ENCODE measurements around the gene LRMDA. TPM values are rescaled to one million over a fixed set of nuclear protein-coding genes. Genes with fewer than 3 reads are reported as not detected.
A peak's percentile ranks its signal among the peaks of the same experiment; 100 is the strongest.

LRMDA gene
- total and polyA plus RNA-seq, 2 of the 13 experiments (the other 11 are each of a cell fraction or from before 2014, with no cell fraction given) = 13.4 to 22.0 TPM

DNA sequence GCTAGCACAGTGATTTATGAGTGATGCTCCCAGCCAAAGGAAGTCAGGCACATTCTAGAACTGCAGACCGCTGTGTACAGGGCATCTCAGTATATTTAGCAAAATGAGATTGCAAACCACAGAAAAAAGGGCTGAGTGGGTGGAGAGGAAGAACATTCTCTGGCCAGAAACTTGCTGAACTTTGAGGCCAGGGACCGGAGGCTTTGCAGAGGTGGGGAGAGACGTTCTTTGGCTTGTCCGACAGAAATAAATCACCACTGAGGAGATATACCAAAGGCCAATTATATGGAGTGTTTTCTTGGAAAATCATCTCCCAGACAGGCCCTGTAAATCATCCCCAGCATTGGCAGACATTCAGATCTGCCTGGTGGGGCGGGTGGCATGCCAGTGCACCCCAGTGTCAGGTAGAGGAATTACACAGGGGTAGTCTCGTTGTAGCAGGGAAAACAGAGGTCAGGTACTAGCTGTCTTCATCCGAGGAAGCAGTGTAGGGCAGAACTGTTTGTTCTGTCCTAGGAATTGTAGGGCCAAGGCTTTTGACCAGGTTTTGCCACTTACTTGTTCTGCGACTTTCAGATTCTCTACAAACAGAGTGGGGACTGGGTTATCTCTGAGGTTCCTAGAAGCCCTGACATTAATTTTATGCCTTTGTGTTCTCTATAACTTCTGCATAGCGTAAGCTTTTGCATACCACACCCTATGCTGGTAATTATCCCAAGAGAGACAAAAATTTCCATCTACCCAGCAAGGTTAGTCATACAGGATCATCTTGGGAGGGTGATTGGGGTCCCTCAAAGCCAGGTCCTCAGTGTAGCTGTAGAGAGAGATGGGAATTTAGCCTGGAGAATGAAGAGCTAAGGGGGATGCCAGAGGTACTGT is 655.6 kb downstream of the LRMDA start:
- 37% methylated on average over 9 of the region's 9 CpGs for WGBS (ENCODE audit: low lambda C conversion rate)
- TF ChIP-seq, protein P1, sequence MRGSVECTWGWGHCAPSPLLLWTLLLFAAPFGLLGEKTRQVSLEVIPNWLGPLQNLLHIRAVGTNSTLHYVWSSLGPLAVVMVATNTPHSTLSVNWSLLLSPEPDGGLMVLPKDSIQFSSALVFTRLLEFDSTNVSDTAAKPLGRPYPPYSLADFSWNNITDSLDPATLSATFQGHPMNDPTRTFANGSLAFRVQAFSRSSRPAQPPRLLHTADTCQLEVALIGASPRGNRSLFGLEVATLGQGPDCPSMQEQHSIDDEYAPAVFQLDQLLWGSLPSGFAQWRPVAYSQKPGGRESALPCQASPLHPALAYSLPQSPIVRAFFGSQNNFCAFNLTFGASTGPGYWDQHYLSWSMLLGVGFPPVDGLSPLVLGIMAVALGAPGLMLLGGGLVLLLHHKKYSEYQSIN (CRISPR knock-in tag; IDR thresholded peaks at IDR 0.05; ENCODE audit: borderline replicate concordance) = no peak
- TF ChIP-seq ZSCAN12 (CRISPR knock-in tag; IDR thresholded peaks at IDR 0.05) = no peak
- TF ChIP-seq, protein P2, sequence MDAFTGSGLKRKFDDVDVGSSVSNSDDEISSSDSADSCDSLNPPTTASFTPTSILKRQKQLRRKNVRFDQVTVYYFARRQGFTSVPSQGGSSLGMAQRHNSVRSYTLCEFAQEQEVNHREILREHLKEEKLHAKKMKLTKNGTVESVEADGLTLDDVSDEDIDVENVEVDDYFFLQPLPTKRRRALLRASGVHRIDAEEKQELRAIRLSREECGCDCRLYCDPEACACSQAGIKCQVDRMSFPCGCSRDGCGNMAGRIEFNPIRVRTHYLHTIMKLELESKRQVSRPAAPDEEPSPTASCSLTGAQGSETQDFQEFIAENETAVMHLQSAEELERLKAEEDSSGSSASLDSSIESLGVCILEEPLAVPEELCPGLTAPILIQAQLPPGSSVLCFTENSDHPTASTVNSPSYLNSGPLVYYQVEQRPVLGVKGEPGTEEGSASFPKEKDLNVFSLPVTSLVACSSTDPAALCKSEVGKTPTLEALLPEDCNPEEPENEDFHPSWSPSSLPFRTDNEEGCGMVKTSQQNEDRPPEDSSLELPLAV (CRISPR knock-in tag; conservative IDR thresholded peaks at IDR 0.05; ENCODE audit: low read depth) = no peak
- TF ChIP-seq ZBTB8A (CRISPR knock-in tag; IDR thresholded peaks at IDR 0.05; ENCODE audit: borderline replicate concordance, low read depth) = no peak
- TF ChIP-seq ZNF883 (CRISPR knock-in tag; IDR thresholded peaks at IDR 0.05; ENCODE audit: not compliant biosample characterization) = no peak
- no peak for TF ChIP-seq ZFP36 (IDR thresholded peaks at IDR 0.05; ENCODE audit: borderline replicate concordance, low read depth, low read length, partially characterized antibody)
- no peak for TF ChIP-seq ZNF558 (CRISPR knock-in tag; IDR thresholded peaks at IDR 0.05; ENCODE audit: borderline replicate concordance)
- no peak for TF ChIP-seq TMF1 (CRISPR knock-in tag; IDR thresholded peaks at IDR 0.05; ENCODE audit: low read depth)
- TF ChIP-seq ZNF510 (CRISPR knock-in tag; IDR thresholded peaks at IDR 0.05; ENCODE audit: low read depth) = no peak
- TF ChIP-seq ARNT (IDR thresholded peaks at IDR 0.05) = no peak
- TF ChIP-seq ZNF234 (CRISPR knock-in tag; conservative IDR thresholded peaks at IDR 0.05) = no peak
- TF ChIP-seq ZNF121 (CRISPR knock-in tag; IDR thresholded peaks at IDR 0.05) = no peak
- TF ChIP-seq, protein P3, sequence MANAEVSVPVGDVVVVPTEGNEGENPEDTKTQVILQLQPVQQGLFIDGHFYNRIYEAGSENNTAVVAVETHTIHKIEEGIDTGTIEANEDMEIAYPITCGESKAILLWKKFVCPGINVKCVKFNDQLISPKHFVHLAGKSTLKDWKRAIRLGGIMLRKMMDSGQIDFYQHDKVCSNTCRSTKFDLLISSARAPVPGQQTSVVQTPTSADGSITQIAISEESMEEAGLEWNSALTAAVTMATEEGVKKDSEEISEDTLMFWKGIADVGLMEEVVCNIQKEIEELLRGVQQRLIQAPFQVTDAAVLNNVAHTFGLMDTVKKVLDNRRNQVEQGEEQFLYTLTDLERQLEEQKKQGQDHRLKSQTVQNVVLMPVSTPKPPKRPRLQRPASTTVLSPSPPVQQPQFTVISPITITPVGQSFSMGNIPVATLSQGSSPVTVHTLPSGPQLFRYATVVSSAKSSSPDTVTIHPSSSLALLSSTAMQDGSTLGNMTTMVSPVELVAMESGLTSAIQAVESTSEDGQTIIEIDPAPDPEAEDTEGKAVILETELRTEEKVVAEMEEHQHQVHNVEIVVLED (CRISPR knock-in tag; IDR thresholded peaks at IDR 0.05; ENCODE audit: borderline replicate concordance) = no peak
- TF ChIP-seq HMG20A (CRISPR knock-in tag; IDR thresholded peaks at IDR 0.05; ENCODE audit: borderline replicate concordance) = peak; percentile 23; the same call in 1 of the 2 replicates
- TF ChIP-seq HOXA7 (CRISPR knock-in tag; IDR thresholded peaks at IDR 0.05) = no peak
- no peak for TF ChIP-seq ZNF782 (CRISPR knock-in tag; IDR thresholded peaks at IDR 0.05; ENCODE audit: borderline replicate concordance)
- no peak for TF ChIP-seq ZNF468 (CRISPR knock-in tag; IDR thresholded peaks at IDR 0.05)
- TF ChIP-seq MXI1 (IDR thresholded peaks at IDR 0.05; ENCODE audit: borderline replicate concordance, low read depth, low read length) = no peak
- no peak for TF ChIP-seq ZNF761 (CRISPR knock-in tag; conservative IDR thresholded peaks at IDR 0.05)
- no peak for TF ChIP-seq MAFG (CRISPR knock-in tag; IDR thresholded peaks at IDR 0.05)

More for the DNA sequence above, 655.6 kb downstream of the LRMDA start:
- Histone ChIP-seq H2AFZ (ENCODE audit: low read length) (no peak overlapping the region), H3K9ac (ENCODE audit: insufficient read depth, low read depth, low read length) (no peak overlapping the region), H3K27me3 (ENCODE audit: control insufficient read depth in 1 of 2, insufficient read depth in 2 of 2, low read length in 2 of 2) (no peaks in the 10 kb centered on the region), H3K79me2 (ENCODE audit: insufficient read depth, low read length) (no peaks in the 10 kb centered on the region), H3K4me3 (replicated peaks in 1 of 3; ENCODE audit: insufficient read depth in 1 of 3, low read depth in 2 of 3, low read length in 3 of 3) (no peak overlapping the region), H3K9me3 (ENCODE audit: low read length) (no peaks in the 10 kb centered on the region), H4K20me1 (ENCODE audit: insufficient read depth, low read length) (no peaks in the 10 kb centered on the region), H3K4me2 (ENCODE audit: low read depth, low read length) (no peak overlapping the region), H3K27ac (ENCODE audit: extremely low read length, insufficient read depth, low read length) (no peak overlapping the region), H3K4me1 (ENCODE audit: insufficient read depth, low read length) (peaks cover 52% of the 10 kb centered on the region), H3K36me3 (replicated peaks in 1 of 2; ENCODE audit: control insufficient read depth in 1 of 2, insufficient read depth in 2 of 2, low read length in 2 of 2) (no peaks in the 10 kb centered on the region)
- intact Hi-C loops (cut with micrococcal nuclease; ENCODE audit: unreplicated experiment) (loop anchor here (2.0 to 5.0 kb wide), 2 partner anchors 35 to 682 kb away; no protein-coding TSS in a partner anchor), in situ Hi-C loops (cut with HindIII; ENCODE audit: extremely low pct_ligation_motif_present, low pct_unique_long_range_greater_than_20kb) (no loop called here)
- ChIA-PET CTCF (ENCODE audit: low intra/inter-chr PET ratio, low total read pairs) (interaction anchor here (0.9 kb wide), 1 partner anchor 688 kb away, joined by 4 read pairs; no protein-coding TSS in a partner anchor), POLR2A (interaction anchor here (0.6 to 2.3 kb wide), 5 partner anchors 36 to 801 kb away, joined by 3 to 11 read pairs (median 3); partner anchors contain the start of gene ZNF503)
- ATAC-seq (peak; percentile 99), DNase-seq (ENCODE audit: low spot score) (peak; percentile 60), FAIRE-seq (peak; percentile 78)
- BruUV-seq (replicated peaks) = no TSS peak

Data from HepG2 (cell line).